NK-92 treated with Interleukin-12 subunit alpha and Interleukin-12 subunit beta, amount 100 ng/mL, for 24 hours (cell line): Measurements from ENCODE around the gene ABT1.

Source experiments
- DNase-seq: peaks from one replicate; lab custom pipeline; 2025; lab: John Stamatoyannopoulos, UW

The ABT1 gene

GRCh38 chr6:26575494-26575939, 21.2 kb upstream of the ABT1 start:
- no peak for DNase-seq

DNA sequence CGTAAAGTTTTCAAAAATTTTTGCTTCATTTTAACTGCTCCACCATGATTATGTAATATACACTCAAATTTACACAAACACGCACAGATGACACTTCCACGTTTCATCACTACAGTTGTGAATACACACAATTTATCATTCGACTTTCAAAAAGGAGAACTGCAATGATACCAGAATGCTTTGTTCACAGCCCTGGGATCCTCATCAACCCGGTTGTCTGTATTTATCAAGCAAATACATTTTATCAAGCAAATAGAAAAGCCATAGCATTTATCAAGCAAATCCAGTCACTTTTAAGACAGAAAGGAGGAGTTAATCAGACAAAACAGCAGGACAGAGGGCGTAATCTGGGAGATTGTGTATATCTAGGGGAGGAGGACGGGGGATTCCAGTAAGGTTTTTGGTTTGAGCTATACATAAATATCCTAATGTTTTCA, 20.3 kb upstream of the ABT1 start:
- no peak for DNase-seq

GRCh38 chr6:26576929-26577719, 19.6 kb upstream of the ABT1 start:
- no peak for DNase-seq

- no peak for DNase-seq
Measured at GRCh38 chr6:26577720-26578072, 19.1 kb upstream of the ABT1 start.

DNA sequence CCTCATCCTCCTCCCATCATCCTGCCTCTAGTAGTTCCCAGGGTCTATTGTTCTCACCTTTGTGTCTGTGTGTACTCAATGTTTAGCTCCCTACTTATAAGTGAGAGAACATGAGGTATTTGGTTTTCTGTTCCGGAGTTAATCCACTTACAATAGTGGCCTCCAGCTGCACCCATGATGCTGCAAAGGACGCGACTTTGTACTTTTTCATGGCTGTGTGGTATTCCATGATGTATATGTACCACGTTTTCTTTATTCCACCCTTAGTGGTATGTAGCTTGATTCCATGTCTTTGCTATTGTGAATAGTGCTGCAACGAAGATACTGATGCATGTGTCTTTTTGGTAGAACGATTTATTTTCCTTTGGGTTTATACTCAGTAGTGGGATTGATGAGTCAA, 18.5 kb upstream of the ABT1 start:
- DNase-seq, result no peak

DNA sequence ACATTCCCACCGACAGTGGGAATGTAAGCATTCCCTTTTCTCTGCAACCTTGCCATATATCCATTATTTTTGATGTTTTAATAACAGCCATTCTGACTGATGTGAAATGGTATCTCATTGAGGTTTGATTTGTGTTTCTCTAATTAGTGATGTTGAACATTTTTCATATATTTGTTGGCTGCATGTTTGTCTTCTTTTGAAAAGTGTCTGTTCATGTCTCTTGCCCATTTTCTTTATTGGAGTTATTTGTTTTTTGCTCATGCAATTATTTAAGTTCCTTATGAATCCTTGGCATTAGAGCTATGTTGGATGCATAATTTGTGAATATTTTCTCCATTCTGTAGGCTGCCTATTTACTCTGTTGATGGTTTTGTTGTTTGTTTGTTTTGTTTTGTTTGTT, 18.0 kb upstream of the ABT1 start:
- no peak for DNase-seq

DNA sequence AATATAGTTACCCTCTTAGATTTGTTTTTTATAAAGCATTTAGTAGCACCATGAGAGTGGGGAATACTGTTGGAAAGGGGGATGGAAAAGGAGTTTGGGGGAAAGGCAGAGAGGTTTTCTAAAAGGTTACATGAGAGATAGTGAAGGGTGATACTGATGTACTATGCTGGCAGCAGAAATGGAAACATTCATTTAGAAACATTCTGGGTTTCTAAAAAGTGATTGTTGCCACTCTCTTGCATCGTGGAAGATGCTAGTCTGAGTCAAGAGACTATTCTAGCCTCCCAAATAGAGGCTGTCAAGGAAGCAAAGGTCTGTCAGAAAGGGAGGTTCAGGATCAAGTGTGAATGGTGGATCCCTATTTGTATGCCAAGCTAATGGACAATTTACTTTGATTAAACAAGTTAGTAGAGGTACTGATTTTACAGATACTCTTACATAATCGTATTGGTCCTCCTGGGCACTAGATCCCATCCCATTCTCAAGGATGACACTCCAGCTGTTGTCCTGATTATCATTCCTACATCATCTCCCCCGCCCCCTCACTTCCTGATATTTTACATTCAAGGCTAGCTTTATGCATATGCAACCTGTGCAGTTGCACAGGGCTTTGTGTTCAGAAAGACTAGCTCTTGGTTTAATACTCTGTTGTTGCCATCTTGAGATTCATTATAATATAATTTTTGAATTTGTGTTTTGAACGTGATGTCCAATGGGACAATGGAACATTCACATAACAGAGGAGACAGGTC, 15.4 kb upstream of the ABT1 start:
- DNase-seq, result no peak

- DNase-seq, result no peak
Measured at GRCh38 chr6:26588965-26589364, 7.8 kb upstream of the ABT1 start.

- DNase-seq, result no peak
Measured at GRCh38 chr6:26592649-26593048, 4.1 kb upstream of the ABT1 start.

DNA sequence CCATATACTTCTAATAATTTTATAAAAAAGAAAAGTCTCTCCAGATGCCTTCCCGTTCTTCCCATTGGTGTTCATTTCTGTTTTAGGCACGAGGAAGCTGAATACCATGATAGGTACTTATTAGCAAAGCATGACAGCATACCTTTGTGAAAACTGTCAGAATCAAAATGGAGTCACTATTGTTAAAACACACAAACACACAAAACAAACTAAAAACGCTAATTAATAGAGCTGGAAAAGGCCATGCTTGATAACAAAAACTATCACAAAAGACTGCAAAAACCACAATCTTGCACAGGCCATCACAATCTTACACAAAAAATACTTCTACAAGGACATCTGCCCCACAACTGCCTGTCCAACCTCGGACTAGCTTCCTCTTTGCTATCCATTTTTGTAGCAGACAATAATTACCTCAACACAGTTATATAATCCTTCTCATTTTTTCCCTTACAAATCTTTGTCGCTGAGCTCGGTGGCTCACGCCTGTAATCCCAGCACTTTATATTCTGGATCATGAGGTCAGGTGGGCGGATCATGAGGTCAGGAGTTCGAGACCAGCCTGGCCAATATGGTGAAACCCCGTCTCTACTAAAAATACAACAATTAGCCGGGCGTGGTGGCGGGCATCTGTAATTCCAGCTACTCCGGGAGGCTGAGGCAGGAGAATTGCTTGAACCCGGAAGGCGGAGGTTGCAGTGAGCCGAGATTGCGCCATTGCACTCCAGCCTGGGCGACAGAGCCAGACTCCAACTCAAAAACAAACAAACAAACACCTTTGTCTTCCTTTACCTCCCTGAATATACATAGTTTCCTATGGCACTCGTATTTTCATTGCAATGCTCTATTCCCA, 3.2 kb upstream of the ABT1 start:
- DNase-seq, result no peak

- DNase-seq, result no peak
Measured at GRCh38 chr6:26594131-26594498, 2.6 kb upstream of the ABT1 start.

DNA sequence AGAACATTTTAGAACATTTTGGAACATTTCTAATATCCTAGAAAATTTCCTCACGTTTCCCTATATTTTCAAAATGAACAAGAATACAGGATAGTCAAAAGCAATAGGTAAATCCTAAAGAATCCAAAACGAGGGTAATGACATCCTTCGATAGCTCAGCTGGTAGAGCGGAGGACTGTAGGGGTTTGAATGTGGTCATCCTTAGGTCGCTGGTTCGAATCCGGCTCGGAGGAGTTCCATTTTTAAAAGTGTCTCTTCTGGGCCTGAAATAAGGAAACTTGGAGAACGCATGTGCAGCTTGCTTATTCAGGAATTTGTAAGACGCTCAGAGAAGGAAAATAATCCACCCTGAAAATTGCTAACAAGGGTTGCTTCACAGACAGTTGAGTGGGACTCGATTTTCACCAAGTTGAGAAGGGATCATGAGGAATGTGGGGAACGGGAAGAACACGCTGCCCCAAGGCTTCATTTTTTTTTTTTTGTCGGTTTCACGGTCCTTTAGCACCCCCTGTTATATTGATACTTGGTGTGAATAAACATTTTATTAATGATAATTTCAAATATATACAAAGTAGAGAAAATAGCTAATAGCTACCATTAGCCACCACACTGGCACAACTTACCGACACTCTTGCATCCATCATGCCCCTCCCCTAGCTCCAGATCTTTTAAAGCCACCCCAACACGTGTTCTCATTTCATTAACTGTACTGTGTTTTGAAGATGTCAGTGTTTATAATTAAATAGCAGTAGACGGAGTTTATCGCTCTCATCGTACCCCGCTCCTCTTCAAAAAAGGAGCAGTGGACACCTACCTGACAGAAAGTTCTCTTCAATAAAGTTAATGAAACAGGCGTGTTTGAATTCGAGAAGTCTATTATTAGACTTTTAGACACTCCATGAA, 1.8 kb upstream of the ABT1 start:
- no peak for DNase-seq

DNA sequence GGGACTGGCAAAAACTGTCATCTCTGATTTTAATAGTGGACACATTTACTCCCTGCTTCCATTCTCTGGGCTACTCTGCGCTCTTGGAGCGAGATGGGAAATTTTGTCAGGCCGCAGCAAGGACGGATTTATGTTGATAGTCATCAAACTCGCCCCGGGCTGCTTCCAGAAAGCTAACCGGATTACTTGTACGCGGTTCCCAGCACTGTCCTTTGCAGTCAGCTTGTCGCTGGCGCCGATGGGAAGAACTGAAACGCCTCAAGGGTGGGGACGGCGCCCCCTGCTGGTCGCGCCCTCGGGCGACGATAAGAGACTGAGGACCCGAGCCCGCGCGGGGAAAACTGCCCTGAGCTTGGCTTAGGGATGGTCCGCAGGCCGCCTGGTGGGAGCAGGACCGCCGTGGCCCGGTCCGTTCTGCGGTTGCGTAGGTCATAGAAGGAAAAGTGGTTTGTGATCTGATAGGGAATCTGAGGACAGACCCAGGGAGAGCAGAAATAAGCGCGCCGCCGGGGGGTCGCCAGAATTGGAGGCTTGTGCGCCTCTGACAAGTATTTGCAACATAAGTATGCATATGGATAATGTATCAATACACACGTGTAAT, 984 bp upstream of the ABT1 start:
- DNase-seq, result peak; percentile 88

DNA sequence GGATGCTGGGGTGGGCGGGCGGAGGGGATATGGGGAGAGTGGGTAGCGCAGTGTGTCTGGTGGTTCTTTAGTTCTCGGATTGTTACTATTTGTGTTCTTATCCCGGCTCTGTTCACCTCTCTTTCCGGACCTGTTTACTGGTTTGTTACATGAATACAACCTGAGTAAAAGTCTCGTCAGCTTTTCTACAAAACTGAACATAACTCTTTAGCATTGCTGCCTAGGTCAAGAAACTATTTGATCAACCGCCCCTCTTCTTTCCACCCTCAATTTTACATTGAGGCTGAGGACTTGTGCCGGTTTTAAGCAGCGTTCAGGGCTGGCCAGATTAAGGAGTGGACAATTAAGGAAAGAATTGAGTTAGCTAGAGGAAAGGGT, 625 bp downstream of the ABT1 start:
- DNase-seq, result no peak

DNA sequence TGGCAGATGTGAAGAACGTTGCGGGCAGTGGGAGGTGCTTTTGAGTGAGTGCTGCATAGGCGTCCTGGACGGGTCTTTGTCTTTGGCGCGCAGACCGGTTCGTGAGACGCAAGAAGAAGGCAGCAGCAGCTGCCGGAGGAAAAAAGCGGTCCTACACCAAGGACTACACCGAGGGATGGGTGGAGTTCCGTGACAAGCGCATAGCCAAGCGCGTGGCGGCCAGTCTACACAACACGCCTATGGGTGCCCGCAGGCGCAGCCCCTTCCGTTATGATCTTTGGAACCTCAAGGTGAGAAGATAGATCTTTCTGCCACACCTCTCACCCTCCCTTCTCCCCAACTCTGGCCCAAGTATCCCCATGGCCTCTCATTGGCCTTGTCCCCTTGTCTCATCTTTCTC, 1.1 kb downstream of the ABT1 start:
- no peak for DNase-seq

- no peak for DNase-seq
Measured at GRCh38 chr6:26598267-26598666, 1.5 kb downstream of the ABT1 start.

GRCh38 chr6:26599134-26599533, 2.4 kb downstream of the ABT1 start:
- no peak for DNase-seq

- no peak for DNase-seq
Measured at GRCh38 chr6:26599591-26599990, 2.8 kb downstream of the ABT1 start.

- no peak for DNase-seq
Measured at GRCh38 chr6:26600759-26601158, 4.0 kb downstream of the ABT1 start.

DNA sequence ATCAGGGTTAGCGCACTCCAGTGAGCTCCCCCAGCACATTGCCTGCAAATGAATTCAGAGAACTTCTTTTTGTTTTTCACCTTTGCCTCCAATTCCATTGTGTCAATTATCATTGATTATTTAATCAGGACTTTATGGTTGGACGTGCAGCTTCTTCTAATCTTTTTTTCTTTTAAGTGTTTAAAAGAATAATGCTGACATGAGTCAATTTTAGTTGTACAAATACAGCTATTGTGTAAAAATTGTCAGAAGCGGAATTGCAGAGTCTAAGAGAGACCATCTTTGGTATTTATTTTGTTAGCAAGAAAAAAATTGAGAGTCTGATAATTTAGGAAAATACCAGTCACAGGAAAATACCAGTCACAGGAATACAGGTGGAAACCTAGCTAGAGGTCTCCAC, 5.5 kb downstream of the ABT1 start:
- DNase-seq, result no peak

- DNase-seq, result no peak
Measured at GRCh38 chr6:26604026-26604425, 7.3 kb downstream of the ABT1 start.
